ENCODE results near the gene ANO1.

The ANO1 gene

DNA sequence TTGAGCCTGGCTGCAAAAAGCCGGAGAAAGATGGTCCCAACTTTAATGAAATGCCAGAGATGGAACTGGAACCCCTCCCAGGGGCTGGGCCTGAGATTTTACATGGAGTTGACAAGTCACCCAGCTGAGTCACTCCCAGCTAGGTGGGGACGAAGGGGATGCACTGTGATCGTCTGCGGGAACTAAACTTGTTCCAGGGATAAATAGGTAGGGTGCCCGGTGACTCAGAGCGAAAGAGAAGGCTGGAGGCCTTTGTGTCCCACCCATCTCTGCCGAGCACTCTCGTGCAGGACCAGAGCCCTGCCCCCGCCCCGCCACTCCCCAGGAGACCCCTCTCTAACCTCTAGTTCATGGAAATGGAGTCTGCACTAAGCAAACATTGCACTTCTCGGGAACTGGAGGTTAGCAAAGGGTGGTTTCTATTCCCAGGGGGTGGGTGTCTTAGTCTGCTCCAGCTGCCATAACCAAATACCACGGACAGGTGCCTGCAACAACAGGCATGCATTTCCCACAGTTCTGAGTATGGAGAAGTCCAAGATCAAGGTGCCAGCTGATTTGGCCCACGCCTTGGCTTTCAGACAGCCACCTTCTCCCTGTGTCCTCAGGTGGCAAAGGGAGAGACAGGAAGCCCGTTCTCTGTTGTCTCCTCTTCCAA, 64.2 kb downstream of the ANO1 start:
- peak; percentile 71 for DNase-seq

DNA sequence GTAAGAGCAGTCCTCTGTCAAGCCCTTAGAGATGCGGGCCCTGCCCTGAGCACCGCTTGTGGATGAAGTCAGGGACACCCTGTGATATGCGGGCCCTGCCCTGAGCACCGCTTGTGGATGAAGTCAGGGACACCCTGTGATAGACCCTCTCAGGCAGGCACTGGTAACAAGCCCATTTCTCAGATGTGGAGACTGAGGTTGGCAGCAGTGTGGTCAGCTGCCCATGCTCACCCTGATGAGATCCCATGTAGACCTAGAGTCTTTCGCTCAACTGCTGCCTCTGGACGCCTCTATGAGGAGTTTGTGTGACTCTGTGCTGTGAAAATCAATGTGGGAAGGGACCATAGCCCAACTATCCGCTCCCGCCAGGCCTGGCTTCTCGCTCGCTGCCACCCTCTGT, 66.1 kb downstream of the ANO1 start:
- DNase-seq, result no peak

DNA sequence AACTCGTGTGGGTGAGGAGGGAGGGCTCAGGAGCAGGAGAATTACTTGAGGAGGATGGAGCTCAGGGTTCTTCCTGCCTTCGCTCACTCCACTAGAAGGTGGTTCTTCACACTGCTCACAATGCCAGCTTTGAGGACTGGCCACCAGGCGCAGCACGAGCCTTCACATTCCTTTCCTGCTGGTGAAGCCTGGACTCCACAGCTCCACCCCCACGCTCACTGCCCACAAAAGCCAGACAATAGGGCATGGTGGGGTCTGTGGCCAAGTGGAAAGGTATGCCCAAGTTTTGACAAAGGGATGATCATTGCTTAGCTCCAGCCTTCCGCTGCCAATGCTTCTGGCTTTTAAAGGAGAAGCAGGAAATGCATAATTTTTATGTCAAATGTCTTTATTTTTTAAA, 67.0 kb downstream of the ANO1 start:
- DNase-seq, result no peak

GRCh38 chr11:70145841-70146240, 67.7 kb downstream of the ANO1 start:
- DNase-seq, result no peak

GRCh38 chr11:70146299-70146698, 68.2 kb downstream of the ANO1 start:
- no peak for DNase-seq

DNA sequence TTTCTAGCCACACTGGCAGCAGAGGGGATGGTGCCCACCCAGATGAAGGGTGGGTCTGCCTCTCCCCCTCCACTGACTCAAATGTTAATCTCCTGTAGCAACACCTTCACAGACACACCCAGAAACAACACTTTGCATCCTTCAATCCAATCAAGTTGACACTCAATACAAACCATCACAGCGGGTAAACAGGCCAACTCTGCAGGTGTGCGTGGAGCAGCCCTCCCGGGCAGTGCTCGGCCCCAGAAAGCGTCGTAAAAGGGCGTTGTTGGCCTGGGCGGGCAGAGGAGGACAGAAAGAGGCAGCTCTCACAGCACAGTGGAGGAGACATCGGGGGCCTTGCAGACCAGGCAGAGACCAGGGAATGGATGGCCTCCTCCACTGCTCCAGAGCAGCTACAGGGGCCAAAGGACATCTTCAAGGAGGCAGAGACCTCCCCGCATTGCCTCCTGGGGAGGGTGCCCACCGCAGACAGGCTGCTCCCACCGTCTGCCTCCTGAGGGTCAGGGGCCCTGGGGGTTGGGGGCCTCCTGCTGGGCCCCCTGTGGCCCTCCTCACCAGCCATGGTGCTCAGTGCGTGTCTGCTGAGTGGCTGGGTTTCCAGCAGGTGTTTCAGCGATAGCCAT, 68.9 kb downstream of the ANO1 start:
- DNase-seq, result peak; percentile 74

GRCh38 chr11:70147668-70148067, 69.6 kb downstream of the ANO1 start:
- no peak for DNase-seq

DNA sequence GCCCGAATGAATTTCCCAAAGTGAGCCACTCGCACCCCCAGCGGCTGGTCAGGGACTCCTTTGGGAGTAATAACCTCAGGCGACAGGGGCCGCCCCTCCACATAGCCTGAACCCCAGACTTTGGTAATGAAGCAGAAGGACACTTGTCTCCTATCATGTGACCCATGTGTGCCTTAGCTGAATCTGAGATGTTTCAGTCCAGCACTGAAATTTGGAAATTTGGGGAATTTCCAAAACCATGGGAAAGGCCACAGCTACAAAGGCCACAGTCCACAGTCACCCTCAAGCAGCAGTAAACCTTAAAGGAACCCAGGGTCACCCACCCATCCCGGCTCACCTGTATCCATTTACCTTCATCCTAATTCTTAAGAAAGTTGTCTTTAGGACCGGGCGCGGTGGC, 73.6 kb downstream of the ANO1 start:
- DNase-seq, result no peak

DNA sequence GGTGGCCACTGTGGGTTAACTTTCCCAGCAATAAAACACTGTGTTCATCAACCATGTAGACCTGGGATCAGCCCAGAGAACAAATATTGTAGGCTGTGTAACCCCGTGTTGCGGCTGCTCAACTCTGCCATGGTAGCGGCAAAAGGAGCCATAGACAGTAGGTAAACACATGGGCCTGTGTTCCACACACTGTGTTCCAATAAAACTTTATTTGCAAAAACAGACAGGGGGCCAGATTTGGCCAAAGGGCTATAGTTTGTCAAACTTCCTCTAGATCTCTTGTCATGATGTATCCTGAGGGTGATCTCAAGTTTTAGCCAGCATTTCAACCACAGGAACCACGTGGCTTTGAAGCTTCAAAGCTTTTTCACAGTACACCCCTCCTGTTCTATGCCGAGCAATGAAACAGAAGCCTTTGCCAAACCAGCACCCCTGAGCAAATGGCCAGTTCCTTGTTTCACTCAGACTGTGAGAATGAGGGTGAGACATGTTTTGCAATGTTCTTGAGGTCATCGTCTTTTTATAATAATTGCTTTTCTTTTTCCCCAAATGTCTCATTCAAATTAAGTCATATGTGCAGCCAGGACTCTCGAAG, 75.1 kb downstream of the ANO1 start:
- no peak for DNase-seq

DNA sequence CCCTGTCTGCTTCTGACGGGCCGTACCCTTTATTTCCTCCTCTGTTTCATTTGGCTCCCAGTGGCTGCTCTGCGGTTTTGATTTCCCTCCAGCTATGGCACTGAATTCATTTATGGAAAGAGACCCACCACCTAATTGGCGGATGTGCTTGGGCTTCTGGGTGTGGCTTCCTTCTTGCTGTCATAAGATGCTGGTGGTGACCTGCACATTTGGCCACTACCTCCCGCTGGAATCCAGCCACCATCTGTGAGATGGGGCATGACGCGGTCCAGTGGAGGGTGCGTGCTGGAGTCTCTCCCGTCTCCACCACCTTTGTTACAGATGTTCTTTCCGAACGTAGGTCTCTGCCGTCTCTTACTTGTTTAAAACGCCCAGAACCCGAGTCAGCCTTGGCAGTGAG, 77.3 kb downstream of the ANO1 start:
- DNase-seq, result no peak

GRCh38 chr11:70156291-70157037, 78.3 kb downstream of the ANO1 start:
- no peak for DNase-seq

GRCh38 chr11:70158201-70158600, 80.1 kb downstream of the ANO1 start:
- no peak for DNase-seq

DNA sequence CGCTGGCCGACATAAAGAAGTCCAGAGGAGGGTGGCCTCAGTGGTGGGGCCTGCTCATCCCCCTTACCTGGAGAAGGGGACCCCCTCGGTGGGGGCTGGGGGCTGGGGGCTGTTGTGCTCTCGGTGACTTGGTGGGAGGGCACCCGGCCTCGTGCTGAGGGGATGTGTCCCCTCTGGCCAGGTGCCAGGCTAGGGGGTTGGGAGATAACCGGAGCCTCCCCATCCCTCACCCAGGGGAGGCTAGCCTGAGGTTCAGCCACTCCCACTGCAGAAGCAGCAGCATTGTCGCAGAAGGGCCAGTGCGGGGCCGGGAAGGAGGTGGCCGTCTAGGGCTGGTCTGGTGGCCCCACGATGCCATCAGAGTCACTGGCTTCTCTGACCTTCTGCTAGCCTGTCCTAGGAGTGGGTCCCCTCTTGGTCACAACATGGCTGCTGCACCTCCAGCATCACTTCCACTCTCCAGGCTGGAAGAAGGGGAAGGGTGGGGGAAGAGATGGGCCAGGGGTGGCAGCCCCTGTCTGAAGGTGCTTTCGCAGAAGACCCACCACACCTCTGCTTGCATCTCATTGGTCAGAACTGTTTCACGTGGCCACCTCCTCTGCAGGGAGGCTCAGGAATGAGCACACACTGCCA, 80.8 kb downstream of the ANO1 start:
- no peak for DNase-seq

DNA sequence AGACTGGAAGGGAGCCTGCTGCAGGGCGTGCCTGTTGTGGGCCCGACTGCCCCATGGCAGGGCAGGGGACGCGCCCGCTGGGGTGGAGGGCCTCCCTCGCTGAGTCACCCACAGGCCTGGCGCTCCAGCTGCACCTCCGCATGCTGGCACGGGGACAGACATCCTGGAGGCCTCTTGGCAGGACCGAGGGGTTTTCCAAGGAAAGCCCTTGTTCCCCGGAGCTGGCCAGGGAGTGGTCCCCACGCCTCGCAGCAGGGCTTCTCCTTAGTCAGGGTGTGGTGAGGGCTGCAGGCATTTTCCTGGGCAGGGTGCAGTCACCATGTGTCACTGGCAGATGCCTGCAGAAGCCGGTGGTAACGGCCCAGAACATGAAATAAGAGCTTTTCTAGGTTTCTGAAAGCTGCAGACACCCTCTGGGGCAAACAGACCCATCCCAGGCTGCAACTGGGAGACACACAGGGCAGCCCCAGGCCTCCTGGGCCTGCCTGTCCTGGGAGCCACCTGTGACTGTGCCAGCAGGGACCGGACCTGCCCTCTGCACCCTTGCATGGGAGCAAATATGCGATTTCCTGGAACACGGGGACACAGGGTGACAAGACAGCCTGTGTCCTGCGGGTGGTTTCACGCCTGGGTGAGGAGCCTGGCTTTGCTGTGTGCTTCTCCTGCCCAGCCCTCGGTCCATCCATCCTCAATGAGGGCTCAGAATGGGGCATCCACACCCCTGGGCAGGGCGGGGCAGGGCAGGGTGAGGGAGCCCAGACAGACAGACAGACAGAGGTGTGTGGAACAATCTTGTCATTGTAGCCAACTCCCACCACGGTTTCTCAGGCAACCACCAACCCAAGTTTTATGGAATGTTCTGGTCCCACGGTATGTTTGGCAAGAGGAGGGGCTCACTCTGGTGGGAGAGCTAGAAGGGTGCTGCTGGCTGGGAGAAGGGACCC, 81.8 kb downstream of the ANO1 start:
- no peak for DNase-seq

DNA sequence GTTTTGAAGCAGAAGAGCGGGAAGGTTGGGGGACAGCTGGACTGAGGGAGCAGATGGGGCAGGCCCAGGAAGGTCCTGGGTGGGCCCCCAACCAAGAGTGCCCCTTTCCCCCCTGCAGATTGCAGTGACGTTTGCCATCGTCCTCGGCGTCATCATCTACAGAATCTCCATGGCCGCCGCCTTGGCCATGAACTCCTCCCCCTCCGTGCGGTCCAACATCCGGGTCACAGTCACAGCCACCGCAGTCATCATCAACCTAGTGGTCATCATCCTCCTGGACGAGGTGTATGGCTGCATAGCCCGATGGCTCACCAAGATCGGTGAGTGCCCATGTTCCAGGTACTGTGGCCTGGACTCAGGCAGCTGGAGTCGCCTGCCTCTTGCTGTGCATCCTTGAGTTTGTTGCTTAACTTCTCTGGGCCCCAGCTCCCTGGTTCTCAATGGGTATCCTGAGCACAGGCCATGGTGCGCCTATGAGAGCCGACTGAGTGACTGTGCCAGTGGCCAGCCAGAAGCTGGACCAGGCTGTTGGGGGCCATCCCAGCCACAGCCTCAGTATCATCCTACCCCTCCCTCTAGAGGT, 83.0 kb downstream of the ANO1 start:
- DNase-seq, result no peak

- DNase-seq, result no peak
Observed at GRCh38 chr11:70164705-70165104, 86.6 kb downstream of the ANO1 start.

DNA sequence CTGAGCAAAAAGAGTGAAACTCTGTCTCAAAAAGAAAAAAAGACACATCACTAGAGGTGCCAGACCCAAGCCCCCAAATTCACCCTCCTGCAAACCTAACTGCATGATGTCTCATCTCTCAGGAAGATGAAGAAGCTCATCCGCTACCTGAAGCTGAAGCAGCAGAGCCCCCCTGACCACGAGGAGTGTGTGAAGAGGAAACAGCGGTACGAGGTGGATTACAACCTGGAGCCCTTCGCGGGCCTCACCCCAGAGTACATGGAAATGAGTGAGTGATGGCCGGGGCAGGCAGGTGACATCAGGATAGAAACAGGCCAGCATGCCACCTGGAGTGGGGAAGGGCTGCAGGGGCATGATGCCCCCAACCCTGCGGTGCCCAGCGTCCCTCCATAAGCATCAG, 89.0 kb downstream of the ANO1 start:
- DNase-seq, result no peak

- DNase-seq, result no peak
Observed at GRCh38 chr11:70167723-70168404, 89.7 kb downstream of the ANO1 start.

- DNase-seq, result no peak
Observed at GRCh38 chr11:70168405-70168754, 90.3 kb downstream of the ANO1 start.

DNA sequence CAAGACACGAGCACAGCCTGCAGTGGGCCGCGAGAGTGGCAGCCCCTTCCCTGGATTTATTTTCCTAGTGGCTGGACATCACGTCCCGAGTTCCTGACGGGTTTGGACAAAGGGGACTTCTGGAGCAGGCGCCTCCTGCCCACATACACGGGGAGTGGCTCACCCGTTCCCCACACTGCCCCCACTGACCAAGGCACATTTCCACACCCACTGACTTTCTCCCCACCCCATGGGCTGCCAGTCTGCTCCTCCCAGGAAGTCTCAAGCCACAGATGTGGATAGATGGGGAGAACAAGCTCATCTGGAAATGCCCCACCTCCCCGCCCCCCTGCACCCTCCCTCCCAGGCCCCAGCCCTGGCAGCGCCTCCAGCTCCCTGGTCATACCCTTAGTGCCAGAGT, 91.0 kb downstream of the ANO1 start:
- DNase-seq, result no peak

- no peak for DNase-seq
Observed at GRCh38 chr11:70169632-70170031, 91.5 kb downstream of the ANO1 start.

Data from NCI-H345 (cell line).